Testis (tissue), 3 donors: ENCODE measurements around the gene CFDP1. TPM values are rescaled to one million over a fixed set of nuclear protein-coding genes. Genes with fewer than 3 reads are reported as not detected.

ENCODE experiments used
- DNase-seq: peaks from one replicate; pipeline ENCODE4 v3.0.0-alpha.2; 2019
- H3K27ac ChIP-seq, 2 donors: fragments of 200-600 bp; sonication (generic); one replicate each; pipeline ENCODE4 v1.5.1; 2019
- H3K27me3 ChIP-seq: fragments of 200-600 bp; sonication (generic); one replicate; pipeline ENCODE4 v1.5.1; 2019
- H3K36me3 ChIP-seq: fragments of 200-600 bp; sonication (generic); one replicate; pipeline ENCODE4 v1.5.1; 2017; ENCODE audit warnings: low read depth; ENCODE audit errors: missing control alignments
- H3K4me1 ChIP-seq: fragments of 200-600 bp; sonication (generic); one replicate; pipeline ENCODE4 v1.5.1; 2019
- H3K4me3 ChIP-seq, 2 donors: fragments of 200-600 bp; sonication (generic); one replicate each; pipeline ENCODE4 v1.5.1; 2017 to 2019
- H3K9me3 ChIP-seq: fragments of 200-600 bp; sonication (generic); one replicate; pipeline ENCODE4 v1.5.1; 2017
- POLR2A ChIP-seq: fragments of 450-650 bp; IDR thresholded peaks from one replicate; pipeline ENCODE4 v1.6.1; 2017; ENCODE audit warnings: antibody characterized with exemption, mild to moderate bottlenecking, moderate library complexity
- WGBS, 2 donors: methylation state at CpG; one replicate each; pipeline ENCODE4 v1.1.5; 2018; 5-methylcytosine and 5-hydroxymethylcytosine counted together
- intact Hi-C: fragments of 100-400 bp; cut with DNase I; formaldehyde crosslinking; loops from one replicate; pipeline ENCODE4 v1.15.1; 2023; ENCODE audit warnings: low total_unique reads
- polyA plus RNA-seq: library from polyadenylated mRNA; stranded (reverse); fragments of 350-450 nt; fragmentation: Illumina TruSeq; extraction: RNeasy Lipid Tissue Mini Kit (QIAGEN cat#74804); gene quantifications from one replicate; pipeline ENCODE4 v1.2.3, GENCODE V29; 2014; ENCODE audit warnings: low read depth, low replicate concordance; ENCODE audit not compliant: insufficient read depth
- total RNA-seq, 2 donors: library from RNA; depleted of rRNA; stranded (reverse); fragments of >200 nt; gene quantifications; one replicate each; pipeline ENCODE4 v1.2.3, GENCODE V29; 2016
- TF ChIP-seq, protein P1 (sequence below), 3 experiments: fragments of 450-650 bp in 2 of 3; fragments of 200-600 bp in 1 of 3; sonication (generic) in 1 of 3; IDR thresholded peaks; one replicate each; pipeline ENCODE4 v1.5.1; 2016 to 2019; ENCODE audit warnings: antibody characterized with exemption in 3 of 3, mild to moderate bottlenecking in 2 of 3, moderate library complexity in 1 of 3

CFDP1 gene
- total and polyA plus RNA-seq, 3 donors from 2014 or later: 111 to 133 (median 127) TPM

DNA sequence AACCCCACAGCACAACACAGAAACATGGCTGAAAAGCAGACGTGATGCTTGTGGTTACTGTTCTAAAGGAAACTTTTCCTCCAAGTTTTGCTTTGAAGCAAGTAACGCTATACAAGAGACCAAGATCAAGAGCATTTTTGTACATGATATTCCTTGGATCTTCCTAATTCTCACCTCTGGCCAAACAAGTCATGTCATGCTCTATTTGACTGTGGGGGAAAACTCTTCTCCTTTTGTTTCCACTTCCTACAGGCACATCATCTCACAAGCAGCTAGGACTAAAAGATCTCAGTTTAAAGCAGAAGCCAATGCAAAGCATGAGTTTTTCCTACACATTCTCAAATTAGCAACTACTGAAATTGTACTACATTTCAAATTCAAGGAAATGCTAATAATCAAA is 50.7 kb downstream of the CFDP1 start:
- no peaks in the 10 kb centered on the region for H3K36me3 ChIP-seq
- TF ChIP-seq POLR2A: no peak
- TF ChIP-seq, protein P1, sequence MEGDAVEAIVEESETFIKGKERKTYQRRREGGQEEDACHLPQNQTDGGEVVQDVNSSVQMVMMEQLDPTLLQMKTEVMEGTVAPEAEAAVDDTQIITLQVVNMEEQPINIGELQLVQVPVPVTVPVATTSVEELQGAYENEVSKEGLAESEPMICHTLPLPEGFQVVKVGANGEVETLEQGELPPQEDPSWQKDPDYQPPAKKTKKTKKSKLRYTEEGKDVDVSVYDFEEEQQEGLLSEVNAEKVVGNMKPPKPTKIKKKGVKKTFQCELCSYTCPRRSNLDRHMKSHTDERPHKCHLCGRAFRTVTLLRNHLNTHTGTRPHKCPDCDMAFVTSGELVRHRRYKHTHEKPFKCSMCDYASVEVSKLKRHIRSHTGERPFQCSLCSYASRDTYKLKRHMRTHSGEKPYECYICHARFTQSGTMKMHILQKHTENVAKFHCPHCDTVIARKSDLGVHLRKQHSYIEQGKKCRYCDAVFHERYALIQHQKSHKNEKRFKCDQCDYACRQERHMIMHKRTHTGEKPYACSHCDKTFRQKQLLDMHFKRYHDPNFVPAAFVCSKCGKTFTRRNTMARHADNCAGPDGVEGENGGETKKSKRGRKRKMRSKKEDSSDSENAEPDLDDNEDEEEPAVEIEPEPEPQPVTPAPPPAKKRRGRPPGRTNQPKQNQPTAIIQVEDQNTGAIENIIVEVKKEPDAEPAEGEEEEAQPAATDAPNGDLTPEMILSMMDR (IDR thresholded peaks at IDR 0.05): no peak
- H3K27me3 ChIP-seq: no peaks in the 10 kb centered on the region
- no peak overlapping the region for H3K27ac ChIP-seq
- intact Hi-C loops: loop anchor here (10.0 kb wide), 1 partner anchor 148 kb away; no protein-coding TSS in a partner anchor
- no peak overlapping the region for H3K4me3 ChIP-seq
- WGBS, 2 donors: 78 to 90% methylated on average over 2 of the region's 2 CpGs
- no peak for DNase-seq
- peaks cover 3% of the 10 kb centered on the region for H3K4me1 ChIP-seq
- no peaks in the 10 kb centered on the region for H3K9me3 ChIP-seq

DNA sequence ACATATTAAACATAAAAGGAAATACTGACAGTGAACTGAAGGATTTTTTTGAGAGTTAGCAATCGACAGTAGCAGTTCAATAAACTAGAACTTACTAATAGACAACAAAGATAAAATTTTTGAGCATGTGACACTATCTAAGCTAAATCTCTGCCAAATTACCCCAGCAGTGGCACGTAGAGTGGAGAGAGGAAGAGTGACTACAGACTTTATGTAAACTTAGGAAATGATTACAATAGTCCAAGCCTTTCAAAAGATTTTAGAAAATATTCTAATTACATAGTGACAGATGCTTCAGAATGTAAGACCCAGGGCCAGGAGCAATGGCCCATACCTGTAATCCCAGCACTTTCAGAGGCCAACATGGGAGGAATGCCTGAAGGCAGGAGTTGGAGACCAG is 52.4 kb downstream of the CFDP1 start:
- Histone ChIP-seq H3K36me3 (no peaks in the 10 kb centered on the region), H3K27me3 (no peaks in the 10 kb centered on the region), H3K9me3 (no peaks in the 10 kb centered on the region), H3K27ac (no peak overlapping the region), H3K4me1 (peaks cover 7% of the 10 kb centered on the region), H3K4me3 (no peak overlapping the region)
- TF ChIP-seq, protein P1 (IDR thresholded peaks at IDR 0.05): no peak
- TF ChIP-seq POLR2A: no peak
- no peak for DNase-seq
- 76 to 82% methylated on average over 2 of the region's 2 CpGs for WGBS, 2 donors
- intact Hi-C loops: loop anchor here (10.0 kb wide), 1 partner anchor 146 kb away; no protein-coding TSS in a partner anchor

- TF ChIP-seq POLR2A: no peak
- TF ChIP-seq, protein P1 (IDR thresholded peaks at IDR 0.05): no peak
- no peaks in the 10 kb centered on the region for H3K9me3 ChIP-seq
- peaks cover 7% of the 10 kb centered on the region for H3K4me1 ChIP-seq
- DNase-seq: no peak
- H3K27ac ChIP-seq: no peak overlapping the region
- intact Hi-C loops: loop anchor here (10.0 kb wide), 1 partner anchor 145 kb away; no protein-coding TSS in a partner anchor
- no peaks in the 10 kb centered on the region for H3K27me3 ChIP-seq
- WGBS, 2 donors: 83 to 87% methylated on average over 10 of the region's 10 CpGs
- H3K4me3 ChIP-seq: no peak overlapping the region
- H3K36me3 ChIP-seq: no peaks in the 10 kb centered on the region
These were observed 53.1 kb downstream of the CFDP1 start for GRCh38 chr16:75379911-75380847.

- peaks cover 7% of the 10 kb centered on the region for H3K4me1 ChIP-seq
- H3K27ac ChIP-seq: no peak overlapping the region
- no peaks in the 10 kb centered on the region for H3K36me3 ChIP-seq
- H3K9me3 ChIP-seq: no peaks in the 10 kb centered on the region
- no peaks in the 10 kb centered on the region for H3K27me3 ChIP-seq
- no peak for DNase-seq
- intact Hi-C loops: no loop called here
- TF ChIP-seq, protein P1 (IDR thresholded peaks at IDR 0.05): no peak
- no peak for TF ChIP-seq POLR2A
- 58 to 85% methylated on average over 1 of the region's 1 CpG for WGBS, 2 donors
- H3K4me3 ChIP-seq: no peak overlapping the region
These were observed 54.0 kb downstream of the CFDP1 start for GRCh38 chr16:75379339-75379738.
